Mesenchymal stem cell (in vitro differentiated cells and primary cell): ENCODE data around the gene PCSK6.

Experiments used
- DNase-seq: peaks from one replicate; pipeline ENCODE4 v3.0.0-alpha.2; 2013
- H2AFZ ChIP-seq: one replicate; pipeline ENCODE4 v1.6.1; 2013; ENCODE audit warnings: low read depth, mild to moderate bottlenecking, control low read depth, inconsistent platforms, low read length, moderate library complexity
- H2AK5ac ChIP-seq: 2 replicates; pipeline ENCODE4 v1.6.1; 2013; ENCODE audit warnings: low read length, moderate library complexity, mild to moderate bottlenecking, inconsistent platforms; ENCODE audit not compliant: severe bottlenecking
- H2BK120ac ChIP-seq: one replicate; pipeline ENCODE4 v1.6.1; 2013; ENCODE audit warnings: low read depth, mild to moderate bottlenecking, inconsistent platforms, low read length, moderate library complexity
- H2BK12ac ChIP-seq, 2 experiments: one replicate each; pipeline ENCODE4 v1.6.1; 2013; ENCODE audit warnings: inconsistent platforms in 2 of 2, low read length in 2 of 2, mild to moderate bottlenecking in 2 of 2, moderate library complexity in 2 of 2, control low read depth in 1 of 2
- H2BK15ac ChIP-seq: one replicate; pipeline ENCODE4 v1.6.1; 2013; ENCODE audit warnings: mild to moderate bottlenecking, low read depth, inconsistent platforms; ENCODE audit not compliant: poor library complexity, severe bottlenecking
- H2BK5ac ChIP-seq: 2 replicates; pipeline ENCODE4 v1.6.1; 2013; ENCODE audit warnings: low read depth, mild to moderate bottlenecking, low read length, control low read depth, inconsistent platforms; ENCODE audit not compliant: poor library complexity, severe bottlenecking
- H3K14ac ChIP-seq, 2 experiments: one replicate each; pipeline ENCODE4 v1.6.1; 2013; ENCODE audit warnings: inconsistent platforms in 2 of 2, low read length in 2 of 2, control low read depth in 1 of 2, mild to moderate bottlenecking in 1 of 2, moderate library complexity in 1 of 2
- H3K18ac ChIP-seq, 2 experiments: one replicate each; pipeline ENCODE4 v1.6.1; 2013; ENCODE audit warnings: inconsistent platforms in 2 of 2, low read length in 2 of 2, control low read depth in 1 of 2, low read depth in 1 of 2, mild to moderate bottlenecking in 1 of 2
- H3K23ac ChIP-seq, 2 experiments: one replicate each; pipeline ENCODE4 v1.6.1; 2013; ENCODE audit warnings: inconsistent platforms in 2 of 2, low read length in 2 of 2, mild to moderate bottlenecking in 2 of 2, moderate library complexity in 2 of 2, control low read depth in 1 of 2
- H3K27ac ChIP-seq: 2 replicates; pipeline ENCODE4 v1.5.1; 2013; ENCODE audit warnings: mild to moderate bottlenecking, moderate library complexity, low read length, control low read depth, inconsistent platforms; ENCODE audit not compliant: poor library complexity, severe bottlenecking
- H3K27me3 ChIP-seq, 2 experiments: 2 replicates each; pipeline versions ENCODE4 v1.6.1 to v1.7.0; 2013; ENCODE audit warnings: low read length in 2 of 2, mild to moderate bottlenecking in 2 of 2, moderate library complexity in 2 of 2, control low read depth in 1 of 2, inconsistent platforms in 1 of 2; ENCODE audit not compliant: control insufficient read depth in 1 of 2, insufficient read depth in 1 of 2
- H3K36me3 ChIP-seq, 2 experiments: 2 replicates each; pipeline versions ENCODE4 v1.6.1 to v1.7.0; 2013; ENCODE audit warnings: low read length in 2 of 2, control low read depth in 1 of 2, inconsistent platforms in 1 of 2, low read depth in 1 of 2, mild to moderate bottlenecking in 1 of 2; ENCODE audit not compliant: insufficient read depth in 2 of 2, control insufficient read depth in 1 of 2
- H3K4ac ChIP-seq, 2 experiments: one replicate each; pipeline ENCODE4 v1.6.1; 2013; ENCODE audit warnings: inconsistent platforms in 2 of 2, low read length in 2 of 2, mild to moderate bottlenecking in 2 of 2, moderate library complexity in 2 of 2, control low read depth in 1 of 2, low read depth in 1 of 2
- H3K4me1 ChIP-seq: 2 replicates; pipeline ENCODE4 v1.6.1; 2013; ENCODE audit warnings: low read depth, low read length, control low read depth; ENCODE audit not compliant: control insufficient read depth, insufficient read depth
- H3K4me2 ChIP-seq: 2 replicates; pipeline ENCODE4 v1.6.1; 2013; ENCODE audit warnings: low read length, mild to moderate bottlenecking, inconsistent platforms; ENCODE audit not compliant: poor library complexity, severe bottlenecking
- H3K4me3 ChIP-seq, 2 experiments: 2 replicates each; pipeline versions ENCODE4 v1.5.1 to v1.7.0; 2013; ENCODE audit warnings: low read length in 2 of 2, mild to moderate bottlenecking in 2 of 2, control low read depth in 1 of 2, low read depth in 1 of 2; ENCODE audit not compliant: insufficient read depth in 1 of 2
- H3K79me1 ChIP-seq: replicated peaks from 2 replicates; pipeline ENCODE4 v1.6.1; 2013; ENCODE audit warnings: mild to moderate bottlenecking, control low read depth, low read length, inconsistent platforms; ENCODE audit not compliant: poor library complexity, severe bottlenecking
- H3K9ac ChIP-seq: 2 replicates; pipeline ENCODE4 v1.7.0; 2013; ENCODE audit warnings: mild to moderate bottlenecking, low read length, moderate library complexity
- H3K9me3 ChIP-seq: 2 replicates; pipeline ENCODE4 v1.7.0; 2013; ENCODE audit warnings: mild to moderate bottlenecking, low read length; ENCODE audit not compliant: control insufficient read depth
- H4K8ac ChIP-seq: one replicate; pipeline ENCODE4 v1.6.1; 2013; ENCODE audit warnings: inconsistent platforms, mild to moderate bottlenecking, low read length, moderate library complexity
- H4K91ac ChIP-seq: one replicate; pipeline ENCODE4 v1.6.1; 2013; ENCODE audit warnings: mild to moderate bottlenecking, low read length, inconsistent platforms
- WGBS: methylation state at CpG from one replicate; pipeline ENCODE4 v1.1.7; 2013; ENCODE audit warnings: mixed read lengths; 5-methylcytosine and 5-hydroxymethylcytosine counted together

Gene PCSK6

DNA sequence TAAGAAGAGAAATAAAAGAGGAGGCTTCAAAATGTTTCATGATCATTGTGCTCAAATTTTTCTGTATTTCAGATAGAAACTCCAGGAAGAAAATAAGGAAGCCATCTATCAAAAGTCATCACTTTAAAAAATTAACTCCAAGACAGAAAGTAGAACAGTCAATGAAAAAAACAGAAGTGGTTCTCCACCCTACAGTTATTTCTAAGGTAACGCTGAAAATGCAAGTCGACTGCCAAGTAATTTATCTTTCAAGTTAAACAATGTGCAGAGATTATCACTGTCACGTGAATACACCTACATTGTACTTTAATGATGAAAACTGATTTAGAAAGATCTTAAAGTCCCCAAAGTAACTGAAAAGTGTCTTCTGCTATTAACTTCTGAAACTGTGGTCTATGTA lies 115.9 kb downstream of the PCSK6 start:
- Histone ChIP-seq H2BK120ac (no peak overlapping the region), H2BK5ac (no peak overlapping the region), H4K8ac (no peak overlapping the region), H3K36me3 (peaks cover 0 to 3% of the 10 kb centered on the region in 2 experiments), H3K9ac (no peak overlapping the region), H3K4me1 (peaks cover 2% of the 10 kb centered on the region), H3K4ac (no peak overlapping the region), H3K23ac (no peak overlapping the region), H3K4me2 (no peak overlapping the region), H3K27me3 (peaks cover 24 to 58% of the 10 kb centered on the region in 2 experiments), H2BK12ac (no peak overlapping the region), H3K14ac (no peak overlapping the region), H4K91ac (no peak overlapping the region), H2AK5ac (no peak overlapping the region), H3K4me3 (no peak overlapping the region), H3K27ac (no peak overlapping the region), H3K9me3 (no peaks in the 10 kb centered on the region), H3K18ac (no peak overlapping the region), H2AFZ (no peak overlapping the region), H3K79me1 (no peaks in the 10 kb centered on the region), H2BK15ac (no peak overlapping the region)
- 100% methylated on average over 1 of the region's 3 CpGs for WGBS
- no peak for DNase-seq

- Histone ChIP-seq H3K79me1 (no peaks in the 10 kb centered on the region), H2BK5ac (no peak overlapping the region), H3K4me2 (no peak overlapping the region), H2BK15ac (no peak overlapping the region), H3K14ac (no peak overlapping the region), H2AK5ac (no peak overlapping the region), H2BK12ac (no peak overlapping the region), H2AFZ (no peak overlapping the region), H2BK120ac (no peak overlapping the region), H3K23ac (no peak overlapping the region), H3K27me3 (peaks cover 26 to 52% of the 10 kb centered on the region in 2 experiments), H3K27ac (no peak overlapping the region), H3K9ac (no peak overlapping the region), H3K9me3 (no peaks in the 10 kb centered on the region), H3K4me3 (no peak overlapping the region), H3K4ac (no peak overlapping the region), H3K4me1 (peaks cover 2% of the 10 kb centered on the region), H3K18ac (no peak overlapping the region), H4K8ac (no peak overlapping the region), H3K36me3 (peaks cover 0 to 3% of the 10 kb centered on the region in 2 experiments), H4K91ac (no peak overlapping the region)
- no peak for DNase-seq
- 48% methylated on average over 11 of the region's 11 CpGs for WGBS
Observed at GRCh38 chr15:101372960-101373525, 116.5 kb downstream of the PCSK6 start.

GRCh38 chr15:101372149-101372577 lies 117.3 kb downstream of the PCSK6 start:
- Histone ChIP-seq H3K9me3 (no peaks in the 10 kb centered on the region), H3K4me2 (no peak overlapping the region), H3K23ac (no peak overlapping the region), H3K27me3 (peaks cover 26 to 49% of the 10 kb centered on the region in 2 experiments), H3K79me1 (no peaks in the 10 kb centered on the region), H2AFZ (no peak overlapping the region), H3K4me3 (peak overlapping the region in 1 of 2 experiments; percentile 43), H3K18ac (no peak overlapping the region), H3K4ac (no peak overlapping the region), H3K27ac (no peak overlapping the region), H4K91ac (no peak overlapping the region), H2BK5ac (no peak overlapping the region), H2AK5ac (no peak overlapping the region), H2BK12ac (no peak overlapping the region), H2BK120ac (no peak overlapping the region), H2BK15ac (no peak overlapping the region), H4K8ac (no peak overlapping the region), H3K4me1 (peaks cover 2% of the 10 kb centered on the region), H3K36me3 (peaks cover 0 to 3% of the 10 kb centered on the region in 2 experiments), H3K9ac (peak overlapping the region; percentile 12), H3K14ac (no peak overlapping the region)
- 27% methylated on average over 13 of the region's 13 CpGs for WGBS
- DNase-seq: peak; percentile 76

DNA sequence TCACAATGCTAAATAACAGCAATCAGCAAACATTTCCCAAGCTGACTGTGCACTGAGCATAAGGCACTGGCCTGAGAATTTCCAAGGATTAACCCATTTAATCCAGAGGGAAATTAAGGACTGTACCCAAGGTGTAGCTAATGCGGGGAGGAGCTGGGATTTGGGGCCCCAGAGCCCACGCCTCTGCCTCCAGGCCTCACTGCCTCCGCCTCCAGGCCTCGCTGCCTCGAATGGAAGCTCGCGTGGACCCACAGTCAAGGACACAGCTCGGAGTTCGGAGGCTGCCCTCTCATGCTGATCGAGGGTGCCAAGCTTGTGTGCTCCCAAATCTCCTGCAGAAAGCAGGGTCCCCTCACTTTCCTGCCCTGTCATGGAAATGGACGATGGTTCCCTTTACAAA lies 118.0 kb downstream of the PCSK6 start:
- Histone ChIP-seq H2AFZ (no peak overlapping the region), H3K23ac (no peak overlapping the region), H3K4me2 (no peak overlapping the region), H3K27ac (no peak overlapping the region), H3K18ac (no peak overlapping the region), H3K27me3 (peaks cover 26 to 48% of the 10 kb centered on the region in 2 experiments), H3K9ac (no peak overlapping the region), H4K8ac (no peak overlapping the region), H3K79me1 (no peaks in the 10 kb centered on the region), H2AK5ac (no peak overlapping the region), H3K4ac (no peak overlapping the region), H3K4me1 (peaks cover 2% of the 10 kb centered on the region), H2BK120ac (no peak overlapping the region), H3K14ac (no peak overlapping the region), H3K4me3 (no peak overlapping the region), H2BK12ac (no peak overlapping the region), H4K91ac (no peak overlapping the region), H3K9me3 (no peaks in the 10 kb centered on the region), H3K36me3 (peaks cover 0 to 3% of the 10 kb centered on the region in 2 experiments), H2BK15ac (no peak overlapping the region), H2BK5ac (no peak overlapping the region)
- DNase-seq: no peak
- 92% methylated on average over 11 of the region's 11 CpGs for WGBS
